IMR-90 (cell line): ENCODE data around the gene ZNF609. TPM values are rescaled to one million over a fixed set of nuclear protein-coding genes. Genes with fewer than 3 reads are reported as not detected.

ENCODE experiments used
- ATAC-seq: fragments of 200-7000 bp; cut with Tn5 transposase; 2 replicates; pipeline ENCODE4 v1.9.1; 2020; ENCODE audit warnings: low read depth, mild to moderate bottlenecking, moderate library complexity
- BruUV-seq: library from RNA; stranded (reverse); fragments of 400-500 nt; replicated peaks from 2 replicates; lab custom pipeline; 2021; lab: Mats Ljungman, UMichigan
- CTCF ChIA-PET: fragments of 300-600 bp; formaldehyde crosslinking; extraction: SDS; loops from one replicate; lab custom pipeline; 2021; ENCODE audit warnings: antibody characterized with exemption; lab: Yijun Ruan, JAX
- POLR2A ChIA-PET: fragments of 300-600 bp; sonication (Branson Sonifier 250); formaldehyde crosslinking; loops from one replicate; lab custom pipeline; 2022; ENCODE audit warnings: antibody characterized with exemption; ENCODE audit not compliant: unreplicated experiment; lab: Charles Lee
- DNase-seq: peaks from one replicate; pipeline ENCODE4 v3.0.0; 2013
- H2AFZ ChIP-seq: replicated peaks from 2 replicates; pipeline ENCODE3; 2013; ENCODE audit warnings: low read length, mild to moderate bottlenecking; ENCODE audit not compliant: poor library complexity
- H2AK5ac ChIP-seq: 2 replicates; pipeline ENCODE4 v1.6.1; 2013; ENCODE audit warnings: low read depth, low read length, inconsistent platforms
- H2AK9ac ChIP-seq: replicated peaks from 2 replicates; pipeline ENCODE3; 2013; ENCODE audit warnings: mild to moderate bottlenecking, low read depth, low read length, moderate library complexity; ENCODE audit not compliant: poor library complexity
- H2BK120ac ChIP-seq: 2 replicates; pipeline ENCODE4 v1.6.1; 2013; ENCODE audit warnings: low read depth, low read length, inconsistent platforms
- H2BK15ac ChIP-seq: 3 replicates; pipeline ENCODE4 v1.6.1; 2013; ENCODE audit warnings: low read depth, low read length, inconsistent platforms
- H2BK20ac ChIP-seq: 2 replicates; pipeline ENCODE4 v1.6.1; 2013; ENCODE audit warnings: low read depth, mild to moderate bottlenecking, inconsistent platforms, low read length, moderate library complexity
- H2BK5ac ChIP-seq: 2 replicates; pipeline ENCODE4 v1.6.1; 2013; ENCODE audit warnings: mild to moderate bottlenecking, low read depth, low read length, inconsistent platforms; ENCODE audit not compliant: poor library complexity, severe bottlenecking
- H3K14ac ChIP-seq: replicated peaks from 2 replicates; pipeline ENCODE4 v1.6.1; 2013; ENCODE audit warnings: low read depth, low read length, inconsistent platforms
- H3K18ac ChIP-seq: 2 replicates; pipeline ENCODE4 v1.6.1; 2013; ENCODE audit warnings: low read depth, low read length, control low read depth
- H3K23ac ChIP-seq: 2 replicates; pipeline ENCODE4 v1.6.1; 2013; ENCODE audit warnings: low read depth, low read length, inconsistent platforms
- H3K27ac ChIP-seq: 2 replicates; pipeline ENCODE4 v1.5.1; 2013; ENCODE audit warnings: mild to moderate bottlenecking, control low read depth, low read length; ENCODE audit not compliant: insufficient read depth
- H3K27me3 ChIP-seq: 2 replicates; pipeline ENCODE4 v1.6.1; 2013; ENCODE audit warnings: low read length; ENCODE audit not compliant: control insufficient read depth, insufficient read depth
- H3K36me3 ChIP-seq: 2 replicates; pipeline ENCODE4 v1.6.1; 2013; ENCODE audit warnings: low read length, mixed read lengths; ENCODE audit not compliant: control insufficient read depth, insufficient read depth
- H3K4ac ChIP-seq: 2 replicates; pipeline ENCODE4 v1.6.1; 2013; ENCODE audit warnings: low read depth, low read length, inconsistent platforms
- H3K4me1 ChIP-seq: 2 replicates; pipeline ENCODE4 v1.6.1; 2013; ENCODE audit warnings: low read length, mixed read lengths; ENCODE audit not compliant: control insufficient read depth, insufficient read depth
- H3K4me2 ChIP-seq: 2 replicates; pipeline ENCODE4 v1.6.1; 2013; ENCODE audit warnings: low read depth, mild to moderate bottlenecking, control low read depth, low read length, moderate library complexity
- H3K4me3 ChIP-seq: 2 replicates; pipeline ENCODE4 v1.5.1; 2013; ENCODE audit warnings: low read depth, mild to moderate bottlenecking, control low read depth, low read length, moderate library complexity; ENCODE audit not compliant: insufficient read depth
- H3K56ac ChIP-seq: 2 replicates; pipeline ENCODE4 v1.6.1; 2013; ENCODE audit warnings: low read length, inconsistent platforms; ENCODE audit not compliant: insufficient read depth; ENCODE audit errors: extremely low read depth
- H3K79me1 ChIP-seq, 2 experiments: 2 replicates each; pipeline ENCODE4 v1.6.1; 2013; ENCODE audit warnings: low read length in 2 of 2, inconsistent platforms in 1 of 2, low read depth in 1 of 2
- H3K9ac ChIP-seq: 2 replicates; pipeline ENCODE4 v1.6.1; 2013; ENCODE audit warnings: low read depth, low read length, control low read depth
- H3K9me1 ChIP-seq: 2 replicates; pipeline ENCODE4 v1.6.1; 2013; ENCODE audit warnings: low read length, inconsistent platforms; ENCODE audit not compliant: insufficient read depth
- H3K9me3 ChIP-seq: 2 replicates; pipeline ENCODE4 v1.6.1; 2013; ENCODE audit warnings: low read length; ENCODE audit not compliant: control insufficient read depth, insufficient read depth
- H4K20me1 ChIP-seq: 2 replicates; pipeline ENCODE4 v1.6.1; 2013; ENCODE audit warnings: low read length, inconsistent platforms; ENCODE audit not compliant: insufficient read depth
- H4K5ac ChIP-seq: 2 replicates; pipeline ENCODE4 v1.6.1; 2013; ENCODE audit warnings: mild to moderate bottlenecking, low read depth, low read length, control low read depth
- H4K8ac ChIP-seq, 2 experiments: 2 replicates each; pipeline ENCODE4 v1.6.1; 2013; ENCODE audit warnings: low read depth in 2 of 2, low read length in 2 of 2, control low read depth in 1 of 2, inconsistent platforms in 1 of 2
- H4K91ac ChIP-seq: 2 replicates; pipeline ENCODE4 v1.6.1; 2013; ENCODE audit warnings: low read depth, low read length, inconsistent platforms; ENCODE audit not compliant: insufficient read depth
- CEBPB ChIP-seq: IDR thresholded peaks from 2 replicates; pipeline ENCODE4 v1.6.1; 2012; ENCODE audit warnings: low read depth, low read length, improper control_type of control experiment
- CHD1 ChIP-seq: IDR thresholded peaks from 2 replicates; pipeline ENCODE4 v1.6.1; 2012; ENCODE audit warnings: low read depth, low read length, improper control_type of control experiment
- FOS ChIP-seq: fragments of 150-350 bp; IDR thresholded peaks from 2 replicates; pipeline ENCODE4 v1.6.1; 2016; ENCODE audit warnings: low read depth, low read length
- MAZ ChIP-seq: IDR thresholded peaks from 2 replicates; pipeline ENCODE4 v1.6.1; 2012; ENCODE audit warnings: low read depth, mild to moderate bottlenecking, low read length, improper control_type of control experiment, moderate library complexity, borderline replicate concordance
- NFE2L2 ChIP-seq: fragments of 150-350 bp; IDR thresholded peaks from 2 replicates; pipeline ENCODE4 v1.6.1; 2016; ENCODE audit warnings: low read depth, mild to moderate bottlenecking, low read length
- POLR2A ChIP-seq: IDR thresholded peaks from 2 replicates; pipeline ENCODE4 v1.6.1; 2012; ENCODE audit warnings: mild to moderate bottlenecking, low read depth, low read length
- RAD21 ChIP-seq: IDR thresholded peaks from 2 replicates; pipeline ENCODE4 v1.6.1; 2012; ENCODE audit warnings: low read length, improper control_type of control experiment
- RFX5 ChIP-seq: IDR thresholded peaks from 2 replicates; pipeline ENCODE4 v1.8.0; 2012; ENCODE audit warnings: low read depth, mild to moderate bottlenecking, low read length, moderate library complexity
- SMC3 ChIP-seq: fragments of 150-350 bp; IDR thresholded peaks from 2 replicates; pipeline ENCODE4 v1.6.1; 2016; ENCODE audit warnings: low read depth, mild to moderate bottlenecking, antibody characterized with exemption, low read length, moderate library complexity
- USF2 ChIP-seq: fragments of 150-350 bp; IDR thresholded peaks from 2 replicates; pipeline ENCODE4 v1.6.1; 2017; ENCODE audit warnings: mild to moderate bottlenecking, antibody characterized with exemption, low read length, low read depth
- WGBS, 2 experiments: methylation state at CpG; one replicate each; pipeline versions ENCODE4 v1.1.5 to v1.1.7; 2013; ENCODE audit warnings: missing lambda C conversion rate in 2 of 2; ENCODE audit not compliant: insufficient read length in 1 of 2; ENCODE audit errors: extremely low coverage in 2 of 2; 5-methylcytosine and 5-hydroxymethylcytosine counted together
- dilution Hi-C: fragments of 300-500 bp; cut with HindIII; formaldehyde crosslinking; loops from one replicate; pipeline ENCODE4 v1.14.3; 2018; ENCODE audit warnings: low sequenced_read_pairs; ENCODE audit not compliant: unreplicated experiment
- in situ Hi-C: fragments of 300-500 bp; cut with MboI; formaldehyde crosslinking; loops from 3 replicates; pipeline ENCODE4 v1.14.3; 2019; ENCODE audit warnings: low sequenced_read_pairs, inconsistent platforms, mixed read lengths
- intact Hi-C: fragments of 100-400 bp; cut with micrococcal nuclease; formaldehyde crosslinking; loops from 2 replicates; pipeline ENCODE4 v1.10.0; 2022
- polyA plus RNA-seq, 3 experiments: library from polyadenylated mRNA; depleted of rRNA; stranded (reverse); fragments of >200 nt; gene quantifications; 2 replicates each; pipeline ENCODE4 v1.2.3, GENCODE V29; 2012; ENCODE audit warnings: low replicate concordance in 1 of 3
- total RNA-seq: library from RNA; depleted of rRNA; stranded (reverse); fragments of >200 nt; gene quantifications from 2 replicates; pipeline ENCODE4 v1.2.3, GENCODE V29; 2012

The ZNF609 gene
- total and polyA plus RNA-seq, 2 of the 4 experiments (the other 2 are of a cell fraction): 10.4 to 12.5 TPM

GRCh38 chr15:64656508-64656907 is 196.1 kb downstream of the ZNF609 start:
- no peak overlapping the region for H3K4ac ChIP-seq
- in situ Hi-C loops: loop anchor here (25.0 kb wide), 1 partner anchor 469 kb away; no protein-coding TSS in a partner anchor

More at GRCh38 chr15:64656508-64656907, 196.1 kb downstream of the ZNF609 start:
- Histone ChIP-seq H2AK9ac (no peak overlapping the region), H3K27me3 (no peaks in the 10 kb centered on the region), H4K91ac (no peak overlapping the region), H3K27ac (no peak overlapping the region), H3K18ac (no peak overlapping the region), H3K9me3 (no peaks in the 10 kb centered on the region), H3K9ac (no peak overlapping the region), H2BK120ac (no peak overlapping the region), H2BK5ac (no peak overlapping the region), H3K56ac (no peak overlapping the region), H3K79me1 (peaks cover 25 to 65% of the 10 kb centered on the region in 2 experiments), H3K4me3 (no peak overlapping the region), H3K23ac (no peak overlapping the region), H4K5ac (no peak overlapping the region), H3K36me3 (peaks cover 3% of the 10 kb centered on the region; the same call in 1 of the 2 replicates), H2BK15ac (no peak overlapping the region), H3K4me2 (no peak overlapping the region), H3K14ac (no peak overlapping the region), H2BK20ac (no peak overlapping the region), H3K9me1 (peaks cover 9% of the 10 kb centered on the region; the same call in 1 of the 2 replicates), H4K8ac (no peak overlapping the region), H3K4me1 (peaks cover 4% of the 10 kb centered on the region), H2AFZ (no peak overlapping the region), H2AK5ac (no peak overlapping the region), H4K20me1 (peaks cover 3% of the 10 kb centered on the region; the same call in 1 of the 2 replicates)
- TF ChIP-seq SMC3: no peak
- TF ChIP-seq RFX5: no peak
- no peak for TF ChIP-seq RAD21
- TF ChIP-seq MAZ: no peak
- TF ChIP-seq FOS: no peak
- TF ChIP-seq CHD1: no peak
- no peak for TF ChIP-seq POLR2A
- no peak for TF ChIP-seq NFE2L2
- no peak for TF ChIP-seq USF2
- TF ChIP-seq CEBPB: no peak
- dilution Hi-C loops (no loop called here), intact Hi-C loops (no loop called here)
- no CpG with 5 or more reads among the region's 2 CpGs for WGBS, 2 experiments
- CTCF ChIA-PET: no interaction called here
- POLR2A ChIA-PET: no interaction called here
- DNase-seq (no peak), ATAC-seq (no peak)
- BruUV-seq: no TSS peak
